Neural progenitor cell (in vitro differentiated cells): ENCODE measurements around the gene ZNF672. TPM values are rescaled to one million over a fixed set of nuclear protein-coding genes. Genes with fewer than 3 reads are reported as not detected.

Experiments
- DNase-seq: peaks from one replicate; pipeline ENCODE4 v3.0.0-alpha.2; 2016; ENCODE audit warnings: low spot score
- H2AFZ ChIP-seq: fragments of 200-600 bp; sonication (generic); replicated peaks from 2 replicates; pipeline ENCODE4 v1.6.1; 2016; ENCODE audit warnings: antibody characterized with exemption
- H3F3A ChIP-seq: fragments of 200-600 bp; sonication (generic); 2 replicates; pipeline ENCODE4 v1.6.1; 2016; ENCODE audit warnings: antibody characterized with exemption, low read depth
- H3K27ac ChIP-seq: fragments of 200-600 bp; sonication (generic); 2 replicates; pipeline ENCODE4 v1.5.1; 2016; ENCODE audit warnings: mild to moderate bottlenecking
- H3K27me3 ChIP-seq: fragments of 200-600 bp; sonication (generic); 2 replicates; pipeline ENCODE4 v1.6.1; 2016; ENCODE audit warnings: mild to moderate bottlenecking, moderate library complexity
- H3K36me3 ChIP-seq: fragments of 200-600 bp; sonication (generic); 2 replicates; pipeline ENCODE4 v1.5.1; 2016
- H3K4me1 ChIP-seq: fragments of 200-600 bp; sonication (generic); 2 replicates; pipeline ENCODE4 v1.6.1; 2016; ENCODE audit warnings: mixed run types
- H3K4me2 ChIP-seq: fragments of 200-600 bp; sonication (generic); 2 replicates; pipeline ENCODE4 v1.6.1; 2016
- H3K4me3 ChIP-seq: fragments of 200-600 bp; sonication (generic); 2 replicates; pipeline ENCODE4 v1.5.1; 2016
- H3K79me2 ChIP-seq: fragments of 200-600 bp; sonication (generic); 2 replicates; pipeline ENCODE4 v1.6.1; 2016; ENCODE audit warnings: low read depth
- H3K9ac ChIP-seq: fragments of 200-600 bp; sonication (generic); 2 replicates; pipeline ENCODE4 v1.6.1; 2016
- H3K9me3 ChIP-seq: fragments of 200-600 bp; sonication (generic); 2 replicates; pipeline ENCODE4 v1.5.1; 2016; ENCODE audit warnings: low read depth
- H4K20me1 ChIP-seq: fragments of 200-600 bp; sonication (generic); 2 replicates; pipeline ENCODE4 v1.6.1; 2016; ENCODE audit warnings: low read depth
- H3K27ac Mint-ChIP-seq: 3 replicates; pipeline ENCODE4 v1.8.0; 2021; ENCODE audit warnings: mixed read lengths
- H3K27me3 Mint-ChIP-seq: 2 replicates; pipeline ENCODE4 v1.8.0; 2022; ENCODE audit warnings: low read depth, mild to moderate bottlenecking, inconsistent platforms, moderate library complexity, mixed read lengths; ENCODE audit not compliant: insufficient read depth
- H3K36me3 Mint-ChIP-seq: 3 replicates; pipeline ENCODE4 v1.8.0; 2021; ENCODE audit warnings: mixed read lengths
- H3K4me1 Mint-ChIP-seq: 3 replicates; pipeline ENCODE4 v1.8.0; 2021; ENCODE audit warnings: mixed read lengths
- H3K4me3 Mint-ChIP-seq: 3 replicates; pipeline ENCODE4 v1.8.0; 2021; ENCODE audit warnings: mild to moderate bottlenecking, moderate library complexity, mixed read lengths
- H3K9me3 Mint-ChIP-seq: 3 replicates; pipeline ENCODE4 v1.8.0; 2020; ENCODE audit warnings: mixed read lengths
- EZH2 ChIP-seq: fragments of 200-600 bp; sonication (generic); IDR thresholded peaks from 2 replicates; pipeline ENCODE4 v1.6.1; 2017; ENCODE audit warnings: antibody characterized with exemption, mild to moderate bottlenecking, moderate library complexity
- EZH2phosphoT487 ChIP-seq: fragments of 200-600 bp; sonication (generic); IDR thresholded peaks from 2 replicates; pipeline ENCODE4 v1.6.1; 2017; ENCODE audit warnings: antibody characterized with exemption
- total RNA-seq: library from RNA; depleted of rRNA; stranded (reverse); fragments of >200 nt; gene quantifications from 2 replicates; pipeline ENCODE4 v1.2.3, GENCODE V29; 2015; ENCODE audit warnings: low replicate concordance
- TF ChIP-seq, protein P1 (sequence below): fragments of 200-600 bp; sonication (generic); IDR thresholded peaks from 2 replicates; pipeline ENCODE4 v1.5.1; 2017; ENCODE audit warnings: antibody characterized with exemption, mild to moderate bottlenecking

Gene ZNF672
- total RNA-seq, 1 donor from 2014 or later, result 16.9 TPM

DNA sequence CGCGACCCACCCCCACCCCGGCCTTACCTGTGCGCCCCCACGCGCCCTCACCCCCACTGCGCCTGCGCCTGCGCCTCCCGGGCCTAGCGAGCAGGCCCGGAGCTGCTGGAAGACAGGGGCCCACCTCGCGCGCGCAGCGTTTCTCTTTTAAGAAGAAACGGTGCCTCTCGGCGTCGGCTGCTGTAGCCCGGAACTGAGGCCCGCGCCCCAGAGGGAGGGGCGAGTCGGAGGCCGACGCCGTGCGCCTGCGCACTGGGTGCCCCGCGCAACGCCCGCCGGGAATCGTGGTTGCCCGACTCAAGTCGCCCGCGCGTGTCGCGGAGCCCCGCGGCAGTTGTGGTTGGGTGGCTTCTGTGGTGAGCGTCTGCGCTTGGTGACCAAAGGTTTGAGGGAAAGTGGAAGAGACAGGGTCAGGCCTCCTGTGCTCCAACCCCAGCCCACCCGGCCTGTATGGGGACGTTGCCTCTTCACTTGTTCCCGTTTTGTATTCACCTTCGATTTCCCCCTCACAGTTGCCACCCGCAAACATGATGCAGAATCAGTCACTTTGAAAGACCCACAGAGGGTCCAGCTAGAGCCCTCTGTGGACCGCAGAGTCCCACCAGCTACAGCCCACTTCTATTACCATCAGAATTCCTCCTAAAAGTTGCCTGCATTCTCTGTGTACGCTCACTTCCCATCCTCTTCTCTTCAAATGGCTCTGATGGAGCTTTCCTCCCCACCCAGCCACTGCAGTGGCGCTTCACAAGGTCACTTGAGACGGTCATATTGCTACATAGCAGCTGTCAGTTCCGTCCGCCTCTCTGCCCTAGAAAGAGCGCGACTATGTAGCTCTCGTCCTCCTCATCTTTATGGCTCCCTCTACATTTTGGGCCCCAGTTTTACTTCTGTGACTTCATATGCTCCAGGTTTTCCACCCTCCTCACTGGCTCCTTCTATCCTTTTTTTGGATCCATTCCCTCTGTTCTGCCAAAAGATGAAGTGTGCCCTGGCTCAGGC is 21.2 kb downstream of the ZNF672 start, which contains the start of gene ZNF692:
ZNF692 (minus strand) TSS at position 195 of the 999 bp plus-strand sequence. CDS start 776 bp downstream, outside the sequence.
- H3K36me3 Mint-ChIP-seq, result peaks cover 12% of the 10 kb centered on the region
- DNase-seq, result peak; percentile 98
- H3K4me1 ChIP-seq, result peaks cover 23% of the 10 kb centered on the region
- H3K4me3 ChIP-seq, result peak within 1 kb of the TSS; percentile 53
- H3F3A ChIP-seq, result peaks cover 17% of the 10 kb centered on the region
- no peaks in the 10 kb centered on the region for H3K36me3 ChIP-seq
- H2AFZ ChIP-seq, result peak within 1 kb of the TSS; percentile 60
- peak within 1 kb of the TSS; percentile 43 for H3K9ac ChIP-seq
- no peaks in the 10 kb centered on the region for H4K20me1 ChIP-seq
- H3K4me2 ChIP-seq, result peak within 1 kb of the TSS; percentile 85
- H3K9me3 Mint-ChIP-seq, result no peaks in the 10 kb centered on the region
- peaks cover 14% of the 10 kb centered on the region for H3K27me3 Mint-ChIP-seq
- peaks cover 13% of the 10 kb centered on the region for H3K79me2 ChIP-seq
- H3K27ac Mint-ChIP-seq, result peak within 1 kb of the TSS; percentile 94
- TF ChIP-seq EZH2 (no peak), EZH2phosphoT487 (no peak)
- TF ChIP-seq, protein P1, sequence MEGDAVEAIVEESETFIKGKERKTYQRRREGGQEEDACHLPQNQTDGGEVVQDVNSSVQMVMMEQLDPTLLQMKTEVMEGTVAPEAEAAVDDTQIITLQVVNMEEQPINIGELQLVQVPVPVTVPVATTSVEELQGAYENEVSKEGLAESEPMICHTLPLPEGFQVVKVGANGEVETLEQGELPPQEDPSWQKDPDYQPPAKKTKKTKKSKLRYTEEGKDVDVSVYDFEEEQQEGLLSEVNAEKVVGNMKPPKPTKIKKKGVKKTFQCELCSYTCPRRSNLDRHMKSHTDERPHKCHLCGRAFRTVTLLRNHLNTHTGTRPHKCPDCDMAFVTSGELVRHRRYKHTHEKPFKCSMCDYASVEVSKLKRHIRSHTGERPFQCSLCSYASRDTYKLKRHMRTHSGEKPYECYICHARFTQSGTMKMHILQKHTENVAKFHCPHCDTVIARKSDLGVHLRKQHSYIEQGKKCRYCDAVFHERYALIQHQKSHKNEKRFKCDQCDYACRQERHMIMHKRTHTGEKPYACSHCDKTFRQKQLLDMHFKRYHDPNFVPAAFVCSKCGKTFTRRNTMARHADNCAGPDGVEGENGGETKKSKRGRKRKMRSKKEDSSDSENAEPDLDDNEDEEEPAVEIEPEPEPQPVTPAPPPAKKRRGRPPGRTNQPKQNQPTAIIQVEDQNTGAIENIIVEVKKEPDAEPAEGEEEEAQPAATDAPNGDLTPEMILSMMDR, result no peak
- H3K4me3 Mint-ChIP-seq, result peak within 1 kb of the TSS; percentile 93
- no peaks in the 10 kb centered on the region for H3K9me3 ChIP-seq
- peaks cover 44% of the 10 kb centered on the region for H3K27me3 ChIP-seq
- peak within 1 kb of the TSS; percentile 65 for H3K27ac ChIP-seq
- H3K4me1 Mint-ChIP-seq, result peaks cover 35% of the 10 kb centered on the region

- Histone ChIP-seq H3K4me3 (no peak overlapping the region), H3F3A (peaks cover 17% of the 10 kb centered on the region), H4K20me1 (no peaks in the 10 kb centered on the region), H3K4me2 (no peak overlapping the region), H3K79me2 (peaks cover 13% of the 10 kb centered on the region), H3K36me3 (no peaks in the 10 kb centered on the region), H3K27me3 (peaks cover 52% of the 10 kb centered on the region), H3K27ac (no peak overlapping the region), H3K4me1 (peaks cover 23% of the 10 kb centered on the region), H2AFZ (no peak overlapping the region), H3K9ac (no peak overlapping the region), H3K9me3 (no peaks in the 10 kb centered on the region)
- peaks cover 38% of the 10 kb centered on the region for H3K4me1 Mint-ChIP-seq
- peak overlapping the region; percentile 94 for H3K27ac Mint-ChIP-seq
- H3K27me3 Mint-ChIP-seq, result peaks cover 11% of the 10 kb centered on the region
- no peak for DNase-seq
- peak overlapping the region; percentile 93 for H3K4me3 Mint-ChIP-seq
- peaks cover 8% of the 10 kb centered on the region for H3K36me3 Mint-ChIP-seq
- TF ChIP-seq EZH2phosphoT487, result no peak
- TF ChIP-seq EZH2, result no peak
- TF ChIP-seq, protein P1, result no peak
- no peaks in the 10 kb centered on the region for H3K9me3 Mint-ChIP-seq
These were observed 22.0 kb downstream of the ZNF672 start for GRCh38 chr1:248860007-248860406.

GRCh38 chr1:248861616-248862015 is 23.6 kb downstream of the ZNF672 start:
- Mint-ChIP-seq H3K27me3 (peaks cover 9% of the 10 kb centered on the region), H3K27ac (no peak overlapping the region), H3K9me3 (no peaks in the 10 kb centered on the region), H3K4me3 (peak overlapping the region; percentile 1), H3K36me3 (no peaks in the 10 kb centered on the region), H3K4me1 (peaks cover 32% of the 10 kb centered on the region)
- Histone ChIP-seq H3K27ac (no peak overlapping the region), H2AFZ (no peak overlapping the region), H3K4me1 (peaks cover 23% of the 10 kb centered on the region), H3K79me2 (peaks cover 13% of the 10 kb centered on the region), H4K20me1 (no peaks in the 10 kb centered on the region), H3K4me2 (no peak overlapping the region), H3F3A (peaks cover 17% of the 10 kb centered on the region), H3K9ac (no peak overlapping the region), H3K4me3 (no peak overlapping the region), H3K9me3 (no peaks in the 10 kb centered on the region), H3K36me3 (no peaks in the 10 kb centered on the region), H3K27me3 (peaks cover 53% of the 10 kb centered on the region)
- TF ChIP-seq EZH2phosphoT487, result no peak
- no peak for TF ChIP-seq EZH2
- TF ChIP-seq, protein P1, result no peak
- DNase-seq, result no peak
